A549 (cell line): ENCODE data around the gene POGK.

Experiments
- POLR2A ChIP-seq: IDR thresholded peaks from 2 replicates; pipeline ENCODE4 v1.6.1; 2012; ENCODE audit warnings: mild to moderate bottlenecking, low read length
- RFX5 ChIP-seq: fragments of 450-650 bp; IDR thresholded peaks from 2 replicates; pipeline ENCODE4 v1.7.1; 2014; ENCODE audit warnings: antibody characterized with exemption, mild to moderate bottlenecking, moderate library complexity
- TF ChIP-seq, protein P1 (sequence below): fragments of >200 bp; sonication (Bioruptor Twin); formaldehyde crosslinking; IDR thresholded peaks from 3 replicates; pipeline ENCODE4 v1.6.1; 2016
- TF ChIP-seq, protein P2 (sequence below): fragments of >200 bp; sonication (Bioruptor Twin); formaldehyde crosslinking; IDR thresholded peaks from 3 replicates; pipeline ENCODE4 v1.5.1; 2016

DNA sequence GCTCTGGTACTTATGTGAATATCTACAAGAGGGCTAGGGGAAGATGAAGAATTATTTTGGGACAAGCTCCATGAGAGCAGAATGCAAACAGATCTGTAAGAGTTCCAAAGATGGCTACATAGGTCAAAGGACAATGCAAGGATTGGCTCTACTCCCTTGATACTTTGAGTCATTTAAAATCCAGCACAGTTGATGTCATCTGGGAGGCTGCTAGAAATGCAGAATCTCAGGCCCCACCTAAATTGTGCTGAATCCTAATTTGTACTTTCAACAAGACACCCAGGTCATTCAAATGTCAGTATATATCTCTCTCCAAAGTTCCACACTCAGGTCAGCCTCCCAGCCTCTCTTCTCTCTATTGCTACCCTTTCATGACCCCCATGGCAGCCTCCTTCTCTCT, 60.5 kb downstream of the POGK start:
- TF ChIP-seq POLR2A, result no peak
- TF ChIP-seq, protein P1, sequence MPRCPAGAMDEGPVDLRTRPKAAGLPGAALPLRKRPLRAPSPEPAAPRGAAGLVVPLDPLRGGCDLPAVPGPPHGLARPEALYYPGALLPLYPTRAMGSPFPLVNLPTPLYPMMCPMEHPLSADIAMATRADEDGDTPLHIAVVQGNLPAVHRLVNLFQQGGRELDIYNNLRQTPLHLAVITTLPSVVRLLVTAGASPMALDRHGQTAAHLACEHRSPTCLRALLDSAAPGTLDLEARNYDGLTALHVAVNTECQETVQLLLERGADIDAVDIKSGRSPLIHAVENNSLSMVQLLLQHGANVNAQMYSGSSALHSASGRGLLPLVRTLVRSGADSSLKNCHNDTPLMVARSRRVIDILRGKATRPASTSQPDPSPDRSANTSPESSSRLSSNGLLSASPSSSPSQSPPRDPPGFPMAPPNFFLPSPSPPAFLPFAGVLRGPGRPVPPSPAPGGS, result no peak
- TF ChIP-seq, protein P2, sequence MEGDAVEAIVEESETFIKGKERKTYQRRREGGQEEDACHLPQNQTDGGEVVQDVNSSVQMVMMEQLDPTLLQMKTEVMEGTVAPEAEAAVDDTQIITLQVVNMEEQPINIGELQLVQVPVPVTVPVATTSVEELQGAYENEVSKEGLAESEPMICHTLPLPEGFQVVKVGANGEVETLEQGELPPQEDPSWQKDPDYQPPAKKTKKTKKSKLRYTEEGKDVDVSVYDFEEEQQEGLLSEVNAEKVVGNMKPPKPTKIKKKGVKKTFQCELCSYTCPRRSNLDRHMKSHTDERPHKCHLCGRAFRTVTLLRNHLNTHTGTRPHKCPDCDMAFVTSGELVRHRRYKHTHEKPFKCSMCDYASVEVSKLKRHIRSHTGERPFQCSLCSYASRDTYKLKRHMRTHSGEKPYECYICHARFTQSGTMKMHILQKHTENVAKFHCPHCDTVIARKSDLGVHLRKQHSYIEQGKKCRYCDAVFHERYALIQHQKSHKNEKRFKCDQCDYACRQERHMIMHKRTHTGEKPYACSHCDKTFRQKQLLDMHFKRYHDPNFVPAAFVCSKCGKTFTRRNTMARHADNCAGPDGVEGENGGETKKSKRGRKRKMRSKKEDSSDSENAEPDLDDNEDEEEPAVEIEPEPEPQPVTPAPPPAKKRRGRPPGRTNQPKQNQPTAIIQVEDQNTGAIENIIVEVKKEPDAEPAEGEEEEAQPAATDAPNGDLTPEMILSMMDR, result no peak
- no peak for TF ChIP-seq RFX5
